Measurements from ENCODE around the gene LPCAT1. TPM values are rescaled to one million over a fixed set of nuclear protein-coding genes. Genes with fewer than 3 reads are reported as not detected.
A peak's percentile ranks its signal among the peaks of the same experiment; 100 is the strongest.

LPCAT1 gene
- total and polyA plus RNA-seq, 2 of the 13 experiments (the other 11 are each of a cell fraction or from before 2014, with no cell fraction given), result 29.8 to 90.6 TPM

- TF ChIP-seq MEIS1 (CRISPR knock-in tag; IDR thresholded peaks at IDR 0.05; ENCODE audit: borderline replicate concordance) (no peak), ZSCAN25 (CRISPR knock-in tag; IDR thresholded peaks at IDR 0.05) (peak; percentile 78; the same call in 1 of the 2 replicates), MTF2 (CRISPR knock-in tag; IDR thresholded peaks at IDR 0.05; ENCODE audit: borderline replicate concordance) (no peak), ZNF446 (CRISPR knock-in tag; IDR thresholded peaks at IDR 0.05) (no peak), CBX1 (IDR thresholded peaks at IDR 0.05; ENCODE audit: low read depth) (no peak), ZBTB10 (CRISPR knock-in tag; IDR thresholded peaks at IDR 0.05; ENCODE audit: borderline replicate concordance) (peak; percentile 62; the same call in 1 of the 2 replicates), BORCS8-MEF2B (CRISPR knock-in tag; IDR thresholded peaks at IDR 0.05) (no peak), ZSCAN5A (CRISPR knock-in tag; IDR thresholded peaks at IDR 0.05; ENCODE audit: borderline replicate concordance) (no peak), ZNF367 (CRISPR knock-in tag; IDR thresholded peaks at IDR 0.05; ENCODE audit: borderline replicate concordance) (no peak), ZNF747 (CRISPR knock-in tag; IDR thresholded peaks at IDR 0.05; ENCODE audit: borderline replicate concordance) (no peak), TFDP2 (CRISPR knock-in tag; IDR thresholded peaks at IDR 0.05) (0 out of 2 replicates have a peak, but pooled peaks have one; percentile 15), ZBTB20 (CRISPR knock-in tag; IDR thresholded peaks at IDR 0.05; ENCODE audit: borderline replicate concordance, low read depth) (0 out of 2 replicates have a peak, but pooled peaks have one; percentile 27), TBL1XR1 (IDR thresholded peaks at IDR 0.05; ENCODE audit: borderline replicate concordance, low read length, partially characterized antibody) (no peak), ZNF773 (CRISPR knock-in tag; IDR thresholded peaks at IDR 0.05; ENCODE audit: borderline replicate concordance) (no peak), ZNF557 (CRISPR knock-in tag; IDR thresholded peaks at IDR 0.05) (no peak), ZNF280D (CRISPR knock-in tag; IDR thresholded peaks at IDR 0.05) (0 out of 2 replicates have a peak, but pooled peaks have one; percentile 4), SCMH1 (CRISPR knock-in tag; IDR thresholded peaks at IDR 0.05; ENCODE audit: borderline replicate concordance) (no peak)
Measured at GRCh38 chr5:1564182-1564748, 40.5 kb upstream of the LPCAT1 start (continued).

Measured in HepG2 (cell line).